Kidney epithelial cell (primary cell): Measurements from ENCODE around the gene IL4I1. TPM values are rescaled to one million over a fixed set of nuclear protein-coding genes. Genes with fewer than 3 reads are reported as not detected.
"Not testable (repeated sequence)": the region's sequence is repeated elsewhere in the genome, so short reads cannot be mapped to it uniquely, and the experiment has no call there.

Source experiments
- DNase-seq: peaks from one replicate; pipeline ENCODE4 v3.0.0-alpha.2; 2010; ENCODE audit warnings: low read depth
- H3K27me3 ChIP-seq: 2 replicates; pipeline ENCODE4 v1.6.0; 2011; ENCODE audit warnings: low read length; ENCODE audit not compliant: control insufficient read depth, insufficient read depth
- H3K36me3 ChIP-seq: 2 replicates; pipeline ENCODE4 v1.5.1; 2011; ENCODE audit warnings: low read length; ENCODE audit not compliant: control insufficient read depth, insufficient read depth
- H3K4me3 ChIP-seq: 2 replicates; pipeline ENCODE4 v1.5.1; 2011; ENCODE audit warnings: low read depth, mild to moderate bottlenecking, control low read depth, low read length
- total RNA-seq: library from RNA; depleted of rRNA; stranded (reverse); fragments of >200 nt; gene quantifications from 2 replicates; pipeline ENCODE4 v1.2.3, GENCODE V29; 2015
- TF ChIP-seq, protein P1 (sequence below): IDR thresholded peaks from 2 replicates; pipeline ENCODE4 v1.5.1; 2011; ENCODE audit warnings: mild to moderate bottlenecking, moderate library complexity, low read length, control low read depth, inconsistent platforms; ENCODE audit not compliant: insufficient read depth, poor library complexity, severe bottlenecking

The IL4I1 gene
- 6.2 and 8.2 TPM in 2 replicates for total RNA-seq

DNA sequence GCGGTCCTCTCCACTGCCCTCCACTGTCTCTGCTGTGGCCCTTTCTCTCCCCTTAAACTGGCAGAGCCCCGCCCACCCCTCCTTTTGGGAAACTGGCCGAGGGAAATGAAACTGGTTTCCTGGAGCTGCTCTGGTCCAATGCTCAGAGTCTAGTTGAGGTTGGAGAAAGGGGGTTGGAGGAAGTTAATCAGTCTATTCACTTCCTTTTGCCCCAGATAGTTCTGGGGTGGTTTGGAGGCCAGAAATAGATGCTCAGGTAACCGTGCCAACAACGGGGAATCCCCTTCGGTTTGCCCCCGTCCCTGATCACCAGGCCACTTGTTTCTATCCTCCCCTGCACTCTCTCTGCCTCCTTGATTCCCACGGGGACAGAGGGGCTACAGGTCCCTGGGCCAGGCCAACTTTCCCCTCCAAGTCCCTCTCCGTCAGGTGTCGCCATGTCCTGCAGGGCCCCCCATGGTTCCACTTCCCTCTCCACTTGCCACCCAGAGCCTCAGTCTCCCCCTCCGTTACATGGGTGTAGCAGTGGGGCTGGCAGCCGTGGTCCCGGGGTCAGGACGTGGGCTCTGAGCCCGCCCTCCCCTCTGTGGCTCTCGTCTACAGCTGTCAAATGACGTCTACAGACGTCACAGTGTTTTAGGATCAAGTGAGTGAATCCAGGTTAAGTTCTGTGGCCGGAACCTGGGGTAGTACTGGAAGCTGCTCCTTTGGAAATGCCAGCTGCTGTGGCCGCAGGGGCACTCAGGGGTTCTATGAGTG, at the start of gene IL4I1:
Gene IL4I1, minus strand, starts transcription at position 25 of the 759 bp plus-strand sequence. CDS start 727 bp downstream, outside the sequence.
- TF ChIP-seq, protein P1, sequence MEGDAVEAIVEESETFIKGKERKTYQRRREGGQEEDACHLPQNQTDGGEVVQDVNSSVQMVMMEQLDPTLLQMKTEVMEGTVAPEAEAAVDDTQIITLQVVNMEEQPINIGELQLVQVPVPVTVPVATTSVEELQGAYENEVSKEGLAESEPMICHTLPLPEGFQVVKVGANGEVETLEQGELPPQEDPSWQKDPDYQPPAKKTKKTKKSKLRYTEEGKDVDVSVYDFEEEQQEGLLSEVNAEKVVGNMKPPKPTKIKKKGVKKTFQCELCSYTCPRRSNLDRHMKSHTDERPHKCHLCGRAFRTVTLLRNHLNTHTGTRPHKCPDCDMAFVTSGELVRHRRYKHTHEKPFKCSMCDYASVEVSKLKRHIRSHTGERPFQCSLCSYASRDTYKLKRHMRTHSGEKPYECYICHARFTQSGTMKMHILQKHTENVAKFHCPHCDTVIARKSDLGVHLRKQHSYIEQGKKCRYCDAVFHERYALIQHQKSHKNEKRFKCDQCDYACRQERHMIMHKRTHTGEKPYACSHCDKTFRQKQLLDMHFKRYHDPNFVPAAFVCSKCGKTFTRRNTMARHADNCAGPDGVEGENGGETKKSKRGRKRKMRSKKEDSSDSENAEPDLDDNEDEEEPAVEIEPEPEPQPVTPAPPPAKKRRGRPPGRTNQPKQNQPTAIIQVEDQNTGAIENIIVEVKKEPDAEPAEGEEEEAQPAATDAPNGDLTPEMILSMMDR: no peak

GRCh38 chr19:49946415-49946814, 49.7 kb upstream of the IL4I1 start:
- no peak for DNase-seq
- Histone ChIP-seq H3K27me3 (no peaks in the 10 kb centered on the region), H3K36me3 (no peaks in the 10 kb centered on the region), H3K4me3 (no peak overlapping the region)
- TF ChIP-seq, protein P1: no peak

More for the DNA sequence above, at the start of gene IL4I1:
- DNase-seq: peak; percentile 53
- Histone ChIP-seq H3K27me3 (no peaks in the 10 kb centered on the region), H3K4me3 (no peak within 1 kb of the TSS), H3K36me3 (no peaks in the 10 kb centered on the region)

DNA sequence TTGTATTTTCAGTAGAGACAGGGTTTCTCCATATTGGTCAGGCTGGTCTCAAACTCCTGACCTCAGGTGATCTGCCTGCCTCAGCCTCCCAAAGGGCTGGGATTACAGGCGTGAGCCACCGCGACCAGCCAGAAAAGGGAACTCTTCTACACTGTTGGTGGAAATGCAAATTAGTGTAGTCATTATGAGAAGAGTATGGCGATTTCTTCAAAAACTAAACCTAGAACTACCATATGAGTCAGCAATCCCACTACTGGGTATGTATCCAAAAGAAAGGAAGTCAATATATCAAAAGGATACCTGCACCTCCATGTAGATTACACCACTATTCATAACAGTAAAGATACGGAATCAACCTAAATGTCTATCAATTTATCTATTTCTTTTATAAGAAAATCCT, 47.9 kb upstream of the IL4I1 start:
- H3K4me3 ChIP-seq, DNase-seq, H3K27me3 ChIP-seq, H3K36me3 ChIP-seq: not testable (repeated sequence)

DNA sequence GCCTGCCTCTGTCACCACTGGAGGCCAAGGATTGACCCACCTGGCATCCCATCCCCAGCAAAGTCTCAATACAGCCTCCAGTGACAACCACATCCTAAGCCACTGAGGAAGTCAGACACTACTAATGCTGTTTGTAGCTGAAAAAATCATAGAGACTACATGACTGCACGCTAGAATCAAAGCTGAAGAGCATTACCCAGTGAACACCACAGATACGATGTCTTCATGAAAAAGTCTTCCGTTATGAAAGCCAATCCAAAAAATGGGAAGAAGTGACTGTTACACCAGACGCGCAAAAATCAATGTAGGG, 43.8 kb upstream of the IL4I1 start:
- TF ChIP-seq, protein P1: no peak
- H3K4me3 ChIP-seq: no peak overlapping the region
- DNase-seq: no peak
- H3K36me3 ChIP-seq: no peaks in the 10 kb centered on the region
- H3K27me3 ChIP-seq: peaks cover 2% of the 10 kb centered on the region

DNA sequence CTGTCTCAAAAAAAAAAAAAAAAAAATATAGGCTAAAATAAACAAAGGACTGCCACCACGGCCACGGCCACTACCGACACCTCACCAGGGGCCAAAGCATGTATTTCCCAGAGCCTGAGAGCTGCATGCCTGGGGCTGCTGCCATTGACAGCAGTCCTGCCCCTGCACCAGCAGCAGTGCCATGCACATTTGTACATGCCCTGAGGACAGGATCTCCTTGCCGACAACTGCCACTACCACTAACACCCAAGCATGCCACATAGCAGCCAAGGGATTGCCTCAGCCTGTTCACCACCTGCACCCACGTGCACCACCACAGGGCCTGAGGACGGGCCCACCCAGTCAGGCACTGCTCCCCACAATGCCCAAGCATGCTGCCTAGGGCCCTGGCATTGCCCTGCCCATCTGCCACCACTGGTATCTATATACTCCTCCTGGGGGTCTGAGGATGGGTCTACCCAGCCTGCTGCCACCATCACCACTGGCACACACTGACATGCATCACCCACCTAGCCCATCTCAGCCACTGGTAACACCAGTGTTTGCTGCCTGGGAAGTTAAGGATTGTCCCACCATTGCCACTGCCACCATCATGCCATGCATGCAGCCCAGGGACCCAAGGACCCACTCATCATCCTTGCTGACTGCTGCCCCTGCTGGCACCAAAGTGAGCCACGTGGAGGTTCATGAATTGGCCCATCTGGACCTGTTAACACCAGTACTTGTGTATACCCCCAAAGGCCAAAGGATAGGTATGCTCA, 43.2 kb upstream of the IL4I1 start:
- DNase-seq: no peak
- TF ChIP-seq, protein P1: no peak
- Histone ChIP-seq H3K36me3 (no peaks in the 10 kb centered on the region), H3K4me3 (no peak overlapping the region), H3K27me3 (peaks cover 2% of the 10 kb centered on the region)

DNA sequence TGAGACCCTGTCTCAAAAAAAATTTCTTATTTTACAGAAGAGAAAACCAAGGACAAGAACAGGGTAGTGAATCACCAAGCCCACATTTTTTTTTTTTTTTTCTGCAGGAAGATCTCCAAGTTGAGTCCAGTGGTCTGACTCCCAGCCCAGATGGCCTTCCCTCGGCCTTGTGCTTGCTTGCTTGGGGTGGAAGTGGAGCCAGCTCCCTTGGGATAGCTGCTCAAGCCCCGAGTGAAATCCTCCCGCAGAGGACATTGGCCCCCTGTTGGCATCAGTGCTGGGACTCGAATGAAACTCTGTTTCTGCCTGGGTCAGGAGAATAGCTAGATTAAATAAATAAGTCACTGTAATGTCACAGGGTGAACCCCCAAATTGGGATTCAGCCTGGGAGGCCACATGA, 42.0 kb upstream of the IL4I1 start:
- peaks cover 2% of the 10 kb centered on the region for H3K27me3 ChIP-seq
- no peak for DNase-seq
- no peaks in the 10 kb centered on the region for H3K36me3 ChIP-seq
- H3K4me3 ChIP-seq: no peak overlapping the region
- TF ChIP-seq, protein P1: no peak
